Activated CD8-positive, alpha-beta memory T cell treated with anti-CD3 and anti-CD28 coated beads for 48 hours (primary cell): ENCODE data around the gene DLX5.
"Not testable (repeated sequence)": the region's sequence is repeated elsewhere in the genome, so short reads cannot be mapped to it uniquely, and the experiment has no call there.

Experiments
- DNase-seq, 3 experiments: peaks; one replicate each; pipeline ENCODE4 v3.0.0-alpha.2; 2020; ENCODE audit warnings: low read depth in 2 of 3, low spot score in 2 of 3

Gene DLX5

DNA sequence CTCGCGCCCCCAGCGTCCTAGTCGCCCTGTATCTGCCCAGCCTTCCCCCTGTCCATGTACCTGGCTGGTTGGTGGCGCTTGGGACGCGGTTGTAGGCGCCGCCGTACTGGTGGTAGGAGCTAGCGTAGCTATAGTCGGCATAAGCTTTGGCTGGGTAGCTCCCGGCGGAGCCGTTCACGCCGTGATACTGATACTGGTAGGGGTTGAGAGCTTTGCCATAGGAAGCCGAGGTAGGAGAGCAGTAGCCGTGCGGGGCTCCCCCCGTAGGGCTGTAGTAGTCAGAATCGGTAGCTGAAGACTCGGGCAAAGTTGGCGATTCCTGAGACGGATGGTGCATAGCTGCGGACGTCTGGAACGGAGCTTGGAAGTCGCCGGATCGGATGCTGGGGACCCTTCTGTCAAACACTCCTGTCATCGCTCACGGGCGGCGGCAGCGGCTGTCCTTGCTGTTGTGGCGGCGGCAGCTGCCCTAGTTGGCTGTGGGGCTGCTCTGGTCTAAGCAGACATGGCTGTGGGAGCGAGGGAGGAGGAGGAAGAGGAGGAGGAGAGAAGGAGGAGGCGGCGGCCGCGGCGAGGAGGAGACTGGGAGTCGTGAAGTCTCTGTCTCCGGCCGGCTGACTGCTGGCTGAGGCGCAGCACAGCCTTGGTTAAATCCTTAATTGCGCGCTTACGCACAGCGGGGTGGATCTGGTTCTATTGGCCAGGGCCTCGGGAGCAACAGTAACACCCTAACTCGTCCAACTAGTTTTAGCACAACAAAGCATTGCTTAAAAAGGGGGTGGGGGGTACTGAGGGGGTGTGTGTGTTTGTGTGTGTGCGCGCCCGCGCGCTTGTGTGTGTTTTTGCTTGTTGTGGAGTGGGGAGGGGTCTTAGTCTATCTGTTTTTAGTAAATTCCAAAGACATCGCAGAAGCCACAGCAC, at the start of gene DLX5:
Gene DLX5, minus strand, starts transcription at position 623 of the 921 bp plus-strand sequence. Its CDS starts 208 bp downstream, at position 415.
- DNase-seq = no peak

DNA sequence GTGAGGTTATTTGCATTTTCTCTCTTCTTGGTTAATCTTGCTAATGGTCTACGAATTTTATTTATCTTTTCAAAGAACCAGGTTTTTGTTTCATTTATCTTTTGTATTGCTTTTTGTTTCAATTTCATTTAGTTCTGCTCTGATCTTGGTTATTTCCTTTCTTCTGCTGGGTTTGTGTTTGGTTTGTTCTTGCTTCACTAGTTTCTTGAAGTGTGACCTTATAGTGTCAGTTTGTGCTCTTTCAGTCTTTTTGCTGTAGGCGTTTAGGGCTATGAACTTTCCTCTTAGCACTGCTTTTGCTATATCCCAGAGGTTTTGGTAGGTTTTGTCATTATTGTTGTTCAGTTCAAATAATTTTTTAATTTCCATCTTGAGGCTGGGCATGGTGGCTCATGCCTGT, 47.4 kb upstream of the DLX5 start:
- not testable (repeated sequence) for DNase-seq

GRCh38 chr7:97064972-97065587, 40.4 kb upstream of the DLX5 start:
- no peak for DNase-seq

DNA sequence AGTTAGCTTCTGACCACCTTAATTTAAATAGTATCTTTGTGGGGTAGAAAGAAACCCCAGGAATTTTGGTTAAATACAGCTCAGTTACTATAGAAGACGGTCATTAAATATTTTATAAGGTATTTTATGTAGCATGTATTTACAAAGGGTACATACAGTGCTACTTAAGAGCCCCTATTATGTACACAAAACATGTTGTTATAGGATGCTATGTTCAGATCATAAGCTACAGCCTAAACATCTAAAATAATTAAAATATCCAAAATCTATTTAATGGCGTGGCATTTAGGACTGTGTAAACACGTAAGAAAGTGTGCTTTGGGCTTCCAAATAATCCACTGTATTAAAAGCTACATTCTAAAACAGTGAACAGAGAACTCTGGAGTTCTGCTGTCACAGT, 39.4 kb upstream of the DLX5 start:
- no peak for DNase-seq

- no peak for DNase-seq
These were observed 18.6 kb upstream of the DLX5 start for GRCh38 chr7:97043281-97043680.

DNA sequence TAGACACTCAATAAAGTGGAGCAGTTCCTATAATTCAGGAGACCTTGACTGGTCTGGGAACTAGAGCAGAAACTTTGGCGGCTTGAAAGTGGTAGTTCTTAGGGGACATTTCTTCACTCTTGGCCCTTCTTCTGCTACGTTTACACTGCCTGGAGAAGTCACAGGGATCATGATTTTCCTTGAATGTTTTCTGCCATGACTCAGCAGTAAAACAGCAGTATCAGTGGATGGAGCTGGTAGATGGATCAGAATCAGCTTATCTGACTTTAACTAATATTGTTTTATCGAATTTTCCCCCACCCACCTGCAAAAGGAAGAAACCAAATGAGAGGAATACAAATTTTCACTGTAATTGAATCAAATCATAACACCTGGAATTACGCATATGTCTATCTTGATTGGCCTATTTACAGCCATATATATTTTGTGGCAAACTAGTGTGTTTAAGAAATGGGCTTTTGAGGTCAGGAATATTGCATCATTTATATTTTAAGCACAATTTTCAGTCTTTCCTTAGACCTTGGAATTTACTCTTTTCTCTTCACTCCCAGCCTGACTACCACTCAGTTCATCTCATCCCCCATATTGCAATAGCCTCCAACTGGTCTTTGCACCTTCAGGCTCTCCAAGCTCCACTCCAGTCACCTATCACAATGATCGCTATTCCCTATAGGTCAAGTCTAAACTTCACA, 14.9 kb upstream of the DLX5 start:
- DNase-seq = no peak

- not testable (repeated sequence) for DNase-seq
These were observed 9.7 kb upstream of the DLX5 start for GRCh38 chr7:97034213-97034852.

DNA sequence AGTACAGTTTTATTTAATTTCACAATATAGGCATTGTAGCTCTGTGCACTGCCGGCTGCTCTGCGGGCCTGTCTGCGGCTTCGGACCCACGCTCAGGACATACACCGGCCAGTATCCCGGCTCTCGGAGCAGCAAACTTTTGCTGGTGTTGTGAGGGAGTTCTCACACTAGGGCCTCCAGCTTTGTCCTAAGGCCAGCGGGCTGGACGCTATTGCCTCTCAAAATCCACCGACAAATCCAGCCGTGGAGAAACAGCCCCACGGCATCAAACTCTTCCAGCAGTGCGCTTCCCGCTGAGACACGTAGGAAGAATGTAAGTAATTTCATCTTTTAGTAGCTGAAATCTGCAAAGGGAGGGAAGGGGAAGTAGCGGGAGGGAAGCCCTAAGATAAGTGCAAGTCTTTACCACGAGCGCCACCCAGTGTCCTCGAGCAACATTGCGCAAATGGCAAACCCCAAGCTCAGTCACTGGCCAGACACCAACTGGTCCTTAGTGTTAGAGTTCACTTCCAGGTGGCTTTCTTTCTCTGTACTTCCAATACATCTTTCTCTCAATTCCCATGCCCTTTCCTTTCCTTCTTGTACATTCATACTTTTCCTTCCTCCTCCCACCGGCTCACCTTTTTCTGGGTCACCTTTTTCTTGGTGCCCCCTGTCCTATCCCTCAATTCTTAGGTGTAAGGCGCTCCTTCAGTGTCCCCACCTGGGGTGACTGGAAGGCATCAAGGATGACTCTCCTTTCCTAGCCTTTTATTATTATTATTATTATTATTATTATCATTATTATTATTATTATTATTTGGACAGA, 3.0 kb upstream of the DLX5 start:
- DNase-seq = peak in 1 of 3 experiments; percentile 56

GRCh38 chr7:97026715-97027426, 2.2 kb upstream of the DLX5 start:
- DNase-seq = no peak

DNA sequence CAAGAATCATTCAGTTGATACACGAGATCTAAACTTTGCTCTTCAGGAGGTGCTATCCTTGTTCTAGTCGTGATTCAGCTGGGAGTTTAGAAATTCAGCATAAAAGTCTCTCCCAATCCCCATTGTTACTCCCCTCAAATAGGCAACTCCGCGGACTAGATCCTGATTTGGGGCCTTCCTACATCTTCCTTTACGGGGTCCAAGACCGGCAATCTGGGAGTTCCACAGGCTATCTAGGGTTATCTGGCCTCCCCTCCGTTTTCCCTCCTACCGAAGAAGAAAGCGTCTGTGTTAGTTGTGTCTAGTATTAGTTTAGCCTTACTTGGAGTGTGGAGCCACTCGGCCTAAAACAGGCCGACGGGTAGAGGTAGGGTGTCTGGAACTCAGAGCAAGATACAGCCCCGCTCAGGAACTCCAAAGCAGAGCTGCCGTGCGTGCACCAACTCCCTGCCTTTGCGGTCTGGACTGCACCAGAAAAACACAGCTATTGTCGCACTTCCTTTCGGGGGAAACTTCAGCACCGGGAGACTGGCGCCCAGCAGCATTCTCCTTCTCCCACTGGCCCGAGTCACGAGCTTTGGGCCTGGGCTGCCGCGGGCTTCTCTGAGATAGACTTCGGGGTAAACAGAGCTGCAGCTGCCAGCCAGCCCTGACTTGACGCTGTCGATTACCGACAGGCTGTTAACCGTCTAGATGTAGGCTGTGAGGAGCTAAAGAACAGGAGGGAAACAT, 1.5 kb upstream of the DLX5 start:
- no peak for DNase-seq

GRCh38 chr7:97025130-97025499, 484 bp upstream of the DLX5 start:
- no peak for DNase-seq

- no peak for DNase-seq
These were observed 1.9 kb downstream of the DLX5 start for GRCh38 chr7:97022491-97023306.

- DNase-seq = no peak
These were observed 2.7 kb downstream of the DLX5 start for GRCh38 chr7:97021747-97022490.

DNA sequence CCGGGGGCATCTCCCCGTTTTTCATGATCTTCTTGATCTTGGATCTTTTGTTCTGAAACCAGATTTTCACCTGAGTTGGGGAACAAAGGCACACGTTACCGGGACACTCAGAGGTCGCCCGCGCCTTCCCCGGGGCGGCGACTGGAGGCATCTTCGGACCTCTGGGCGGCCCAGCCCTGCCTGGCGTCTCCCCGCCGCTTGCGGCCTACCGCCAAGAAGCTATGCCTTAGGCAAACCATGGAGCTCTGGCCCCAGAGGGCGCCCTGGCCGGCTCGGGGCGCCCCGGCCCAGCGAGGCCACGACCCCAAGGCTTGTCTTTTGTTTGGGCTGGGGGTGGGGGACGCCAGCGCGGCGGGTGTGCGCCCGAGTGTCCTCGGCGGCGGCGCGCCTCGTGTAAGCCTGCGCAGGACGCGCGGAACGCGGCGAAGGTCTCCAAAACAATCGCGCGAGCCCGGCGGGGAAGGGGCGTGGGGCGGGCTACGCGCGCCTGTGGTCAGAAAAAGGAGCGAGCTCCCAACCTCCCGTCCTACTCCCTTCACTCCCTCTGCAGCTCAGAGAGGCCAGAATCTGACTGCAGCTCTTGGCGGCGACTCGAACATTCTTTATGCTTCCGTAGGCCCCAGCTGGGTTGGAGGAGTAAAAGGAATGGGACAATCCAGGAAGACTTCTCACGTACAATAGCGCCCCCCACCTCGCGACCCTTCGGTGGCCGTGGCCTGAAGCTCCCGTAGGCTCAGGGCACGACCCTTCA, 3.5 kb downstream of the DLX5 start:
- DNase-seq = no peak

- DNase-seq = no peak
These were observed 4.0 kb downstream of the DLX5 start for GRCh38 chr7:97020601-97020995.

DNA sequence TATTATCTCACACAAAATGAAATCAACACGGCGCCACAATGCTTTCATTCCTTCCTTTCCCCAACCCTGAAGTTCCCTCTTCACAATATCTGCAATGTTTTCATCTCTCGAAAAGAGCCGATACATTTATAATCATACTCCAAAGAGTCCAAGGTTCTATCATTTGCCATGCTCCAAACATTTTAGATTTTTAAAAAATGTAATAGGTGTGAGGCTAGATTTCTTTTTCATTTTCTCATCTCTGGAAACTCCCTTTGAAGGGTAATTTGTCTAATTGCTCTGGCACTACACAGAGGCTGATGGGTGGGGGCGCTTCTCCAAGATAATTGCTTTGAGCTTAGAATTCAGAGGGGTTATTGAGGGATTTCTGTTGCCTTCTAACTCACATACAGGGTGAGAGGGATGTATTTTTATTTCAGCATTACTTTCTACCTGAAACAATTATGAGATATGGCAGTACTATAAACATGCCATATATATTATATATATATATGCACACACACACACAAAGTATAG, 4.9 kb downstream of the DLX5 start:
- no peak for DNase-seq
